Subcutaneous abdominal adipose tissue (tissue), 5 donors: ENCODE data around the gene UBE2M.

Source experiments
- H3K27ac ChIP-seq: one replicate; pipeline ENCODE4 v1.7.0; 2013; ENCODE audit warnings: low read depth, mild to moderate bottlenecking, inconsistent platforms, low read length, moderate library complexity
- H3K27me3 ChIP-seq, 5 donors: one replicate each; pipeline ENCODE4 v1.7.0; 2013; ENCODE audit warnings: low read length in 5 of 5, inconsistent platforms in 1 of 5; ENCODE audit not compliant: control insufficient read depth in 5 of 5, insufficient read depth in 4 of 5
- H3K36me3 ChIP-seq, 5 donors: one replicate each; pipeline ENCODE4 v1.7.0; 2013; ENCODE audit warnings: low read length in 5 of 5; ENCODE audit not compliant: control insufficient read depth in 5 of 5, insufficient read depth in 5 of 5
- H3K4me1 ChIP-seq, 5 donors: one replicate each; pipeline ENCODE4 v1.7.0; 2013; ENCODE audit warnings: low read length in 5 of 5, mild to moderate bottlenecking in 3 of 5, moderate library complexity in 1 of 5; ENCODE audit not compliant: control insufficient read depth in 5 of 5, insufficient read depth in 5 of 5
- H3K4me3 ChIP-seq, 5 donors: one replicate each; pipeline ENCODE4 v1.7.0; 2013; ENCODE audit warnings: low read length in 5 of 5, low read depth in 1 of 5
- H3K9ac ChIP-seq, 5 donors: one replicate each; pipeline ENCODE4 v1.7.0; 2013; ENCODE audit warnings: low read length in 5 of 5, mild to moderate bottlenecking in 4 of 5, moderate library complexity in 3 of 5
- H3K9me3 ChIP-seq, 5 donors: one replicate each; pipeline ENCODE4 v1.7.0; 2013; ENCODE audit warnings: low read length in 5 of 5; ENCODE audit not compliant: control insufficient read depth in 5 of 5
- donor health status: healthy.
- donor health status: healthy.
- donor health status: healthy.
- donor health status: healthy.
- donor health status: healthy.

UBE2M gene

GRCh38 chr19:58561373-58562121 is 3.1 kb upstream of the UBE2M start:
- Histone ChIP-seq H3K4me3 (peak overlapping the region in 2 of 5 donors; percentile 54 to 63), H3K9me3 (no peaks in the 10 kb centered on the region), H3K9ac (peak overlapping the region in 2 of 5 donors; percentile 21 to 56), H3K27me3 (peaks cover 0 to 13% (median 6%) of the 10 kb centered on the region in 5 donors), H3K36me3 (peaks cover 0 to 7% (median 2%) of the 10 kb centered on the region in 5 donors), H3K4me1 (peaks cover 9 to 55% (median 47%) of the 10 kb centered on the region in 5 donors), H3K27ac (no peak overlapping the region)

GRCh38 chr19:58560921-58561320 is 2.5 kb upstream of the UBE2M start:
- Histone ChIP-seq H3K4me3 (no peak overlapping the region), H3K27ac (no peak overlapping the region), H3K27me3 (peaks cover 0 to 13% (median 6%) of the 10 kb centered on the region in 5 donors), H3K36me3 (peaks cover 0 to 11% (median 8%) of the 10 kb centered on the region in 5 donors), H3K4me1 (peaks cover 9 to 61% (median 53%) of the 10 kb centered on the region in 5 donors), H3K9ac (no peak overlapping the region), H3K9me3 (no peaks in the 10 kb centered on the region)

- H3K9ac ChIP-seq = no peak overlapping the region
- H3K36me3 ChIP-seq = peaks cover 0 to 11% (median 9%) of the 10 kb centered on the region in 5 donors
- H3K27ac ChIP-seq = peak overlapping the region; percentile 82
- peaks cover 0 to 13% (median 6%) of the 10 kb centered on the region in 5 donors for H3K27me3 ChIP-seq
- H3K9me3 ChIP-seq = no peaks in the 10 kb centered on the region
- H3K4me1 ChIP-seq = peaks cover 9 to 66% (median 58%) of the 10 kb centered on the region in 5 donors
- H3K4me3 ChIP-seq = peak overlapping the region; percentile 69 to 73 (median 73)
Observed at GRCh38 chr19:58560007-58560887, 1.8 kb upstream of the UBE2M start.

DNA sequence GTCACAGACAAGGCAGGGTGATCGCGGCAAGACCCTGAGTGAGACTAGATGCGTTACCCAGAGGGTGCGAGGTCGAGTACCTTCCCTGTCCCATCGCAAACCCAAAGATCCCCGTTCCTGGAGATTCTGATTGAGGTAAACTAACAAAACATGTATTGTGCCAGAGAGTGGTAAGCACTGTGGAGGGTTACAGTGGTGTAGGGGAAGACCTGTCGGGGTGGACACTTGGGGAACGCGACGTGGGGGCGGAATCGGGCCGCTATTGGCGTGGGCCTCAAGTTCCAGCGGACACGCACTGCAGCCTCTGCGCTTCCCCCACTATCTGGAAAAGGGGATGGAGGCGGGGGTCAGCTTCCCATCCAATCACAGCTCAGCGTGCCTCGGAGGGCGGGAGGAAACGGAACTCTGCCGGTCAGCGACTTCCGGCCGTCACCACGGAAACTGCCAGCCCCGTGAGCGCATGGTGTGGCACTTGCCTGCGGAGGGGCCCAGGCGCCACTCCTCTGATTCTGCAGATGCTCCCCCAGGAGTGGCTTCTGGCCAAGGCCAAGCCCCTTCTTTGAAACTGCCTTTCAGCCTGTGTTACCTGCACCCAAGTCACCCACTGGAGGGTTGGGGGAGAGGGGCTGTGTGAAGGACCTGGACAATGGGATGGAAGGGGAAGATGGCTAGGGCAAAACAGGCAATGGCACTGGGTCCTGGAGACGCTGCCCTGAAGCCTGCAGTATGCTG is 1.0 kb upstream of the UBE2M start:
- H3K27me3 ChIP-seq = peaks cover 0 to 13% (median 6%) of the 10 kb centered on the region in 5 donors
- peaks cover 9 to 72% (median 63%) of the 10 kb centered on the region in 5 donors for H3K4me1 ChIP-seq
- peak overlapping the region; percentile 1 to 93 (median 86) for H3K9ac ChIP-seq
- peaks cover 0 to 11% (median 9%) of the 10 kb centered on the region in 5 donors for H3K36me3 ChIP-seq
- peak overlapping the region; percentile 82 for H3K27ac ChIP-seq
- peak overlapping the region; percentile 73 to 93 (median 73) for H3K4me3 ChIP-seq
- H3K9me3 ChIP-seq = no peaks in the 10 kb centered on the region

DNA sequence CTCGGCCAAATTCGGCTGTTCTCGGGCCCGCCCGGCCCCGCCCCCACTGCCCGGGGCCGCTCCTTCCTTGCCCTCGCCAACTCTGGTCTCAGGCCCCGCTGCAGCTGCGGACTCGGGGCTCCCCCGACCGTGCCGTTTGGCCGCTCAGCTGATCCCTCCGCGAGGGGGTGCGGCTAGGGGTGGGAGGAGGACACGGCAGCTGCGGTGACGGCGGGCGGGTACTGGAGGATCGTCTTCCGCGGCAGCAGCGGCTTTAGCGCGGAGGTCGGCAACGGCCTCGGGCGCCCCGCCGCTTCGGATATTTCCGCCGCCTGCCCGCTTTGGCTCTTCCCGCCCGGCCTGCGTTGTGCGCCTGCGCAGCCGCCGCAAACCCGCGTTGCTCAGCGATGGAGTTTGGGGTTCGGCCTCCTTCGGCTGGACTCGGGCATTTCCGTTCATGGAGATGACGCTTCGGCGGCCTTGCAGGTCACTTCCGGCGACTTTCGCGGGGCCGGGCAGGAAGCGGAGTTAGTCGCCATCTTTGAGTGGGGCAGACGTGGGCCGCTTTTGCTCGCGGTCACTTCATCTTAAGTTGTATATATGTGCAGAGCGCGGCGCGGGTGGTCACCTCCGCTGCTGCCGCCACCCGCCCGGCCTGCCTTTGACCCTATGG is 338 bp upstream of the UBE2M start:
- no peaks in the 10 kb centered on the region for H3K9me3 ChIP-seq
- peaks cover 0 to 13% (median 6%) of the 10 kb centered on the region in 5 donors for H3K27me3 ChIP-seq
- H3K27ac ChIP-seq = peak overlapping the region; percentile 82
- peak overlapping the region; percentile 73 to 93 (median 73) for H3K4me3 ChIP-seq
- peaks cover 0 to 11% (median 9%) of the 10 kb centered on the region in 5 donors for H3K36me3 ChIP-seq
- peaks cover 13 to 79% (median 70%) of the 10 kb centered on the region in 5 donors for H3K4me1 ChIP-seq
- H3K9ac ChIP-seq = peak overlapping the region; percentile 1 to 93 (median 86)

- Histone ChIP-seq H3K4me3 (peak overlapping the region; percentile 71 to 89 (median 73)), H3K9me3 (no peaks in the 10 kb centered on the region), H3K36me3 (peaks cover 0 to 18% (median 18%) of the 10 kb centered on the region in 5 donors), H3K27me3 (peaks cover 0 to 10% (median 4%) of the 10 kb centered on the region in 5 donors), H3K27ac (peak overlapping the region; percentile 76), H3K4me1 (peaks cover 15 to 70% (median 64%) of the 10 kb centered on the region in 5 donors), H3K9ac (peak overlapping the region; percentile 87 to 99 (median 99))
Observed at GRCh38 chr19:58557221-58558065, 968 bp downstream of the UBE2M start.

DNA sequence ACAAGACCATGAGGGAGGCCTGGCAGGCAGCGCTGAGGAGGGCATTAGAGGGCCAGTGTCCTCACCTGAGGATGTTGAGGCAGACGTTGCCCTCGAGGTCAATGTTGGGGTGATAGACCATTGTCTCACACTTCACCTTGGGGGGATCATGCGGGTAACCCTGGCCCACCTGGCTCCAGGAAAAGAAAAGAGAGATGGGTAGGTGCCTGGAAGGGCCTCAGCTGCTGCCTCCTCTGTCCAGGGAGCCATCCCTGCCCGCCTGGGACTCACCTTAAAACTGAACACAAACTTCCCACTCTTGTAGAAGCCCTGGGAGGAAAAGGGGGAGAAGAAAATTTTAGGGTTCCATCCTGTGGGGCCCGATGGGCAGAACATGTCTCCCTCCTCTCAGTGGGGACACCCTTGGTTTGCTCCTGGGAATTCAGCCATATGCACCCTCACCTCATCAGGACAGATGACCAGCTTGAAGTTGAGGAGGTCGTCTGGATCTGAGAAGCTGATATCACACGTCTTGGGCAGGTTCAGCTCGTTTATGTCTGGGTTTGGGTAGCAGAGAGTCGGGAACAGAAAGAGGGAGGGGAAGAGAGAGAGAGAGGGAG is 1.7 kb downstream of the UBE2M start:
- Histone ChIP-seq H3K4me3 (peak overlapping the region; percentile 71 to 89 (median 73)), H3K27me3 (peaks cover 0 to 6% (median 0%) of the 10 kb centered on the region in 5 donors), H3K27ac (peak overlapping the region; percentile 76), H3K4me1 (peaks cover 13 to 63% (median 57%) of the 10 kb centered on the region in 5 donors), H3K9me3 (no peaks in the 10 kb centered on the region), H3K9ac (peak overlapping the region; percentile 68 to 99 (median 99)), H3K36me3 (peaks cover 0 to 25% (median 25%) of the 10 kb centered on the region in 5 donors)

GRCh38 chr19:58555920-58556621 is 2.3 kb downstream of the UBE2M start:
- H3K4me3 ChIP-seq = no peak overlapping the region
- H3K36me3 ChIP-seq = peaks cover 0 to 32% (median 31%) of the 10 kb centered on the region in 5 donors
- H3K9ac ChIP-seq = peak overlapping the region in 4 of 5 donors; percentile 98 to 99 (median 99)
- H3K9me3 ChIP-seq = no peaks in the 10 kb centered on the region
- peaks cover 0 to under 1% (median 0%) of the 10 kb centered on the region in 5 donors for H3K27me3 ChIP-seq
- peak overlapping the region; percentile 98 for H3K27ac ChIP-seq
- H3K4me1 ChIP-seq = peaks cover 13 to 57% (median 54%) of the 10 kb centered on the region in 5 donors
